SW 1271 (cell line): ENCODE data around the gene LRRC28.

Experiments
- DNase-seq, 2 experiments: peaks; one replicate each; lab custom pipeline; 2025; lab: John Stamatoyannopoulos, UW

LRRC28 gene

GRCh38 chr15:99249270-99249841 lies 1.9 kb upstream of the LRRC28 start, which contains the start of gene TTC23:
Gene TTC23, minus strand, starts transcription at chr15:99249581. Its CDS starts 20,869 bp downstream, at chr15:99228712.
- no peak for DNase-seq

DNA sequence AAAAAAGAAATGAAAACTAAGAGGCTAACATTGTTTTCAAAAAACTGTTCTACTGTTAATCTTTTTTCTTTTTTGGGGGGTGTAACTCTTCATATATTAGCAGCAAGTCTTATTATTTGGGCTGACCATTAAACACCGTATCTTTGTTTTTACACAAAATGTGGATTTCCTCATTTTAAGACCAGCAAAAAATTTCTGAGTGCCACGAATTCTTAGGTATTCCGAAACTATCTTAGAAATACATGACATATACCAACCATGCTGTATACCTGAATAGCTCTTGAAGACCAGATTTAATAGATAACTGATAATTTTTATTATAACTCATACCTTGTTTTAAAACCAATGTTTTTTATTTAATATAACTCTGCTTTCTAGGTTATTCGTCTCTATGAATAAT lies 1.3 kb upstream of the LRRC28 start:
- DNase-seq: no peak

DNA sequence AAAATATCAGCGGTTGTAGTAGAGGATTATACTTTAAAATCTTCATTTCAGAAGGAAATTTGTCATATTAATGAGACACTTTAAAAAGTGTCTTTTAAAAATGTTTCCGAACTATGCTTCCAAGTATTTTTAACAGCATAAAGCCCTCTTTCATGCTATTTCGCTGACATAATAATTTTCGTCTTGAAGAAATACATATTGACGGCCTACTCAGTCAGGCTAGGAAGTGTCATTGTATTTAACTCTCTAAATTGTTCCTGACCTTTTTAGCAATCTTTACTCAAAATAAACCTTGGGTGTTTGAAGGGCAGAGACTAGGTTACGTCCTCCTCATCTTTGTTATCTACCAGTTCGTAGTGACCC lies 806 bp upstream of the LRRC28 start:
- DNase-seq: no peak

DNA sequence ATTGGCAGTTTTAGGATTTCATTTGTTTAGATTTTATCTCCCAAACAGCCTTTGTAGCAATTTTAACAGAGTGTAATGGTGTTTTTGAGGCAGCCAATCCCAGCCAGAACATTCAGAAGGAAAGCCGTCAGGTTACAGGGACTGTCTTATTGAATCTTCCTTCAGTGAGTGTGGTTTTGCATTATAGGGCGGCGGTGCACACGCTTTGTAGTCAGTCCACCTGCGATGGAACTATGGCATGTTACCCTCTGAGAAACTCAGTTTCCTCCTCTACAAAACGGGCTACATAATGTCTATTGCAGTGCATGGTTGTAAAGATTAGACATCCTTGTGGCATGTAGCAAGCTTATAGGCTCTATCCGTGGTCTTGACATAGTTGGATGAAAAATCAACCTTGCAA lies 1.0 kb downstream of the LRRC28 start:
- DNase-seq: no peak

- DNase-seq: peak in 1 of 2 experiments; percentile 25
Measured at GRCh38 chr15:99253381-99254090, 2.3 kb downstream of the LRRC28 start.

GRCh38 chr15:99257107-99257750 lies 5.9 kb downstream of the LRRC28 start:
- DNase-seq: no peak

DNA sequence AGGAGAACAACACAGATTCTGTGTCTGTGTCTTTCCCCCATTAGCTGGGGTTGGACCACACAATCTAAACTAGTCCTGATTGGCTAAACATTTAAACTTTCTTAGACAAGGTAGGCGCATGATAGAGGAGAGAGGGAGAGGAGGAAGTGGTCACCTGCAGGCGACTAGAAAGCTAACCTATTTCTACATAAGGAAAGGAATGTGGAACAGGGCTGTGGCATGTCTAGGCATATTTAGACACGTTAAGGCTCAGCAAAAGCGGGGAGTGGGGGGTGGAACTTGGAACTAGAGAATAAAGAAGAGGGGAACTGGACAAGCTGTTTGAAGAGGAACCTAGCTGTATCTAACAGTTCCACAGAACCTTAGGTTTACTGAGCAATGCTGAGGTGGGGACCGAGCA lies 12.8 kb downstream of the LRRC28 start:
- DNase-seq: no peak

GRCh38 chr15:99265541-99266070 lies 14.3 kb downstream of the LRRC28 start:
- no peak for DNase-seq

DNA sequence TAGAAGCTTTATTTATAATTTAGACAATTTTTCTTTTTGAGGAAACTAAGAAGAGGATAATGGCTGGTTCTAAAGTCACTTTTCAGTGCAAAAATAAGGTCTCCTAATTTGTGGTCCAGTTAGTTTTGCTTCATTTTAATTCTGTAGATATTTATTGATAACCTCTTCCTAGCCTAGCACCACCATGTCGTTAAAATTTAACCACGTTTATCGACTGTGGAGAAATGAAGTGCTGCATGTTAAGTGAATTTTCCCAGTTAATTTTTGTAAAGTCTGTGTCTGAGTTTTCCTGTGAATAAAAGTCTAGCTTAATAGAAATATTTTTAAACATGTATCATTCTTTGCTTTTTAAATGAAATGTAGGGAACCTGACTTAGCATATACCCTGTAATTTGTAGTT lies 16.7 kb downstream of the LRRC28 start:
- no peak for DNase-seq

- DNase-seq: no peak
Measured at GRCh38 chr15:99268431-99268830, 17.1 kb downstream of the LRRC28 start.

DNA sequence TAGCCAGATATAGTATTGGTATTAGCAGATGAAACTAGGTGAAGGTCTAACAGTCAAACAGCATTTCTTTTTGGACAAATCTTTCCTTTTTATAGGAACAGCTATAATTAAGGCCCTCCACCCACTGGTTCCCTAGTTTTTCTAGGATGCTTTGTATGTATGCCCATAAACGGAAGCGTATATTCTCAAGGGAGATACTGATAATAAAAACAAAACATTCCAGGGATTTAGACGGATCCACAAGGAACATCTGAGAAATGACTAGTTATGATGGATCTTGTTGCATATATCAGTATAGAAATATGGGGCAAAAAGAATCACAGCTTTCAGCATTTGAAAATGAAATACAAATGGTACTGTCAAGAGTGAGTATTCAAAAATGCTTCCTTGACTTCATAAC lies 22.5 kb downstream of the LRRC28 start:
- DNase-seq: no peak

- DNase-seq: no peak
Measured at GRCh38 chr15:99275061-99275460, 23.8 kb downstream of the LRRC28 start.

- no peak for DNase-seq
Measured at GRCh38 chr15:99275525-99276128, 24.3 kb downstream of the LRRC28 start.

GRCh38 chr15:99279290-99279689 lies 28.0 kb downstream of the LRRC28 start:
- DNase-seq: no peak

GRCh38 chr15:99279827-99280226 lies 28.5 kb downstream of the LRRC28 start:
- DNase-seq: no peak

DNA sequence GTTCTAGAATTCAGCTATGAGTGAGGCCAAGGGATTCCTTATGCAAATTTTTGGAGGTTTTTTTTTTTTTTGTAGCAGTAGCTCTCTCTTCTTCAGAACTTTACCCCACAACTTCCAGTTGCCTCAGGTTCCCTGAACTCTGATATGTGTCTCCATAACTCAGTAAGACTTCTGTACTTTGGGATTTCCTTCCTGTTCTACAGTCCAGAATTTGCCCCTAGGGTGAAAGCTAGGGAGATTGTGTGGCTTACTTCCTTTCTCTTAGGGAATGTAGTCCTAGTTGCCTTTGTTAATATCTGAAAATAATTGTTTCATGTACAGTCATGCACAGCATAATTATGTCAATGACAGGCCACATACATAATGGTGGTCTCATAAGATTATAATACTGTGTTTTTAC lies 30.8 kb downstream of the LRRC28 start:
- DNase-seq: no peak

GRCh38 chr15:99282586-99282985 lies 31.3 kb downstream of the LRRC28 start:
- DNase-seq: no peak

DNA sequence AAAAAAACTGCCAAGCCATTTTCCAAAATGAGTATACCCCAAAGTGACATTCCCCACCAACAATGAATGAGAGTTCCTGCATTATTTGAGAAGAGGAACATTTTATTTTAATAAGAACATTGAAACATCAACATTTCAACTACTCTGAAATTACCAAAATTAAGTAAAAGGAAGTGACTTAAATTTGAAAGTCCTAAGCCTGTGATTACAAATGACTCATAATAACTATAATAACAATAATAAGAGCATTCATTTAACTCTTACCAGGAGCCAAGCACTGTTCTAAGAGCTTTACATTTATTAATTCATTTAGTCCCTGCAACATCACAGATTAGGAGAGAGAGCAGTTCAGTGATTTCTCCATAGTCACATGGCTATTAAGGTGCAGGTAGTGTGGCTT lies 32.4 kb downstream of the LRRC28 start:
- DNase-seq: no peak

- no peak for DNase-seq
Measured at GRCh38 chr15:99291643-99292042, 40.4 kb downstream of the LRRC28 start.

- DNase-seq: no peak
Measured at GRCh38 chr15:99295840-99296239, 44.6 kb downstream of the LRRC28 start.

DNA sequence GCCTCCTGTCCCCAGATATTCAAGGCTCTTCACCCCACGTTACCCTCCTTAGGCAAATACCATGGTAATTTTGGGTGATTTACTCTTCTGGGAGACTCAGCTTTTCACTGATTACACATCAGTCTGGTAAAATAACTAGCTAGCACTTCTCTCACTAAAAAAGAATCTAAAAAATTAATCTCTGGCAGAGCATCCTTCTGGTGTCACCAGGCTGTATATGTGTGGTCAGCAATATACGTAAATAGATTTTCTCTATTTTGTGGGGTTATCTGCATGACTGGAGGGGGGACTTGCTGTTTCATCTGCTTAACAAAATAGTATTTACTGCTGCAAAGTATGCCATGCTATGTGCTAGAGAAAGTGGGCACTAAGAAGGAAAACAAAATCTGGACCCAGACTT lies 45.1 kb downstream of the LRRC28 start:
- no peak for DNase-seq

GRCh38 chr15:99303907-99304306 lies 52.6 kb downstream of the LRRC28 start:
- no peak for DNase-seq
